ENCODE data around the gene MTPN. TPM values are rescaled to one million over a fixed set of nuclear protein-coding genes. Genes with fewer than 3 reads are reported as not detected.

MTPN gene
- total and polyA plus RNA-seq, 10 of the 15 experiments (the other 5 are each of a cell fraction or from before 2014, with no cell fraction given) = 38.7 to 146 (median 85.4) TPM

GRCh38 chr7:135970045-135970444, 7.1 kb downstream of the MTPN start (continued):
- no peak for TF ChIP-seq JUNB (IDR thresholded peaks at IDR 0.05)
- no peak for TF ChIP-seq ZNF207 (IDR thresholded peaks at IDR 0.05; ENCODE audit: borderline replicate concordance)
- no peak for TF ChIP-seq PML (IDR thresholded peaks at IDR 0.05; ENCODE audit: low read length)

DNA sequence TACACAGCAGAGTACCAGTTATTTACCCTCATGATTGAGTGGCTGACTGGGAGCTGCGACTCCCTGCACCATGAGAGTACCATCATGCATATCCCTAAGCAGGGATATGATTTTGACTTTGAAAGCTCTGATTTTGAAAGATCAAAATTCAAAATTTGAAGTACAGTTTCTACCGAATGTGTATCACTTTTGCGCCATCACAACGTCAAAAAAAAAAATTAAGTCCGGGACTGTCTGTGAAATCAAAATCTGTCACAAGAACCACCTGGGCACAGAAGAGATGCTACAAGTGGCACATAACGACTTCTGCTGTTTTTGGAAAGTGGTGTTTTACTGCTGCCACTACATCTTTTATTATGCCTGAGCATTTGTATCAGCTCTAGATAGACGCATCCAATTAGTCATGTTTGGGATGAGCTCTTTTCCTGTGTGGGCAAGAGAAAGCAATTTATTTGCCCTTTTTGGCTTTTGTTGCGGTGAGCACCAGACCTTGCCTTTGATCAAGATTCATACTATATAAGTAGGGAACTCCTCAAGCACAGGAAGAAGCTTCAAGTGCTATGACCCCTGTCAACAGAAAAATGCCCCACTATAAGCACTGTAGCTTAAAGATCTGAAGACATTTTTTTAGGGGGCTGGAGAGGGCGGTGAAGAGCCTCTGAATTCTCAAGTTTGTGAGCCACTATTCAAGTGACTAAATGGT, 10.7 kb downstream of the MTPN start:
- no peak overlapping the region for H2AFZ ChIP-seq (ENCODE audit: control insufficient read depth, low read depth, low read length)
- peaks cover 7% of the 10 kb centered on the region; the same call in 1 of the 2 replicates for H3K4me1 ChIP-seq (ENCODE audit: control insufficient read depth, insufficient read depth, low read length)
- H3K27me3 ChIP-seq (replicated peaks in 1 of 2; ENCODE audit: control insufficient read depth in 2 of 2, insufficient read depth in 2 of 2, low read length in 1 of 2) = no peaks in the 10 kb centered on the region
- no peaks in the 10 kb centered on the region for H4K20me1 ChIP-seq (ENCODE audit: control insufficient read depth, insufficient read depth)
- ChIA-PET RAD21 (ENCODE audit: unreplicated experiment) (interaction anchor here (1.0 to 3.6 kb wide), 6 partner anchors 9 to 34 kb away, joined by 3 to 27 read pairs (median 6); partner anchors contain the start of gene MTPN), SMC1A (ENCODE audit: uncharacterized antibody, unreplicated experiment) (interaction anchor here (0.7 to 4.0 kb wide), 18 partner anchors 9 to 64 kb away, joined by 3 to 35 read pairs (median 4); partner anchors contain the start of gene MTPN), CTCF (interaction anchor here (0.9 to 2.1 kb wide), 7 partner anchors 8 to 51 kb away, joined by 3 to 12 read pairs (median 8); no protein-coding TSS in a partner anchor), POLR2A (interaction anchor here (0.9 to 2.6 kb wide), 7 partner anchors 10 to 85 kb away, joined by 3 to 27 read pairs (median 4); partner anchors contain the start of gene MTPN)
- no peak for DNase-seq (ENCODE audit: low read depth, low spot score)
- 78% methylated on average over 9 of the region's 9 CpGs for WGBS (ENCODE audit: insufficient coverage, insufficient replicate concordance, low lambda C conversion rate, missing lambda C conversion rate)
- H3K27ac ChIP-seq (ENCODE audit: control insufficient read depth, insufficient read depth) = no peak overlapping the region
- H3K9me3 ChIP-seq (replicated peaks; ENCODE audit: control insufficient read depth, insufficient read depth, low read length) = no peaks in the 10 kb centered on the region; the same call in 2 of the 3 replicates
- in situ Hi-C loops (cut with MboI) (loop anchor here (25.0 kb wide), 1 partner anchor 979 kb away; the partner anchor contains the start of gene AGBL3), intact Hi-C loops (cut with micrococcal nuclease; ENCODE audit: unreplicated experiment) (no loop called here)
- no peak for FAIRE-seq
- H3K79me2 ChIP-seq (ENCODE audit: control insufficient read depth, insufficient read depth, low read length) = peaks cover 93% of the 10 kb centered on the region
- H3K4me2 ChIP-seq (ENCODE audit: control insufficient read depth, insufficient read depth) = peak overlapping the region; percentile 36
- no peak for TF ChIP-seq MYB (IDR thresholded peaks at IDR 0.05; ENCODE audit: borderline replicate concordance, low read depth, low read length)
- no peak for TF ChIP-seq ZNF622 (IDR thresholded peaks at IDR 0.05)
- TF ChIP-seq, protein P1, sequence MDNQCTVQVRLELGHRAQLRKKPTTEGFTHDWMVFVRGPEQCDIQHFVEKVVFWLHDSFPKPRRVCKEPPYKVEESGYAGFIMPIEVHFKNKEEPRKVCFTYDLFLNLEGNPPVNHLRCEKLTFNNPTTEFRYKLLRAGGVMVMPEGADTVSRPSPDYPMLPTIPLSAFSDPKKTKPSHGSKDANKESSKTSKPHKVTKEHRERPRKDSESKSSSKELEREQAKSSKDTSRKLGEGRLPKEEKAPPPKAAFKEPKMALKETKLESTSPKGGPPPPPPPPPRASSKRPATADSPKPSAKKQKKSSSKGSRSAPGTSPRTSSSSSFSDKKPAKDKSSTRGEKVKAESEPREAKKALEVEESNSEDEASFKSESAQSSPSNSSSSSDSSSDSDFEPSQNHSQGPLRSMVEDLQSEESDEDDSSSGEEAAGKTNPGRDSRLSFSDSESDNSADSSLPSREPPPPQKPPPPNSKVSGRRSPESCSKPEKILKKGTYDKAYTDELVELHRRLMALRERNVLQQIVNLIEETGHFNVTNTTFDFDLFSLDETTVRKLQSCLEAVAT (IDR thresholded peaks at IDR 0.05) = peak; percentile 96
- 0 out of 2 replicates have a peak, but pooled peaks have one; percentile 8 for TF ChIP-seq RUNX3 (IDR thresholded peaks at IDR 0.05; ENCODE audit: low read length)
- TF ChIP-seq RAD51 (IDR thresholded peaks at IDR 0.05) = no peak
- TF ChIP-seq NFIC (IDR thresholded peaks at IDR 0.05; ENCODE audit: low read depth, low read length) = no peak
- 0 out of 2 replicates have a peak, but pooled peaks have one; percentile 37 for TF ChIP-seq NR2F1 (conservative IDR thresholded peaks at IDR 0.05)
- TF ChIP-seq TCF3 (IDR thresholded peaks at IDR 0.05; ENCODE audit: borderline replicate concordance, insufficient read depth, low read depth, low read length) = no peak
- TF ChIP-seq JUND (IDR thresholded peaks at IDR 0.05; ENCODE audit: low read depth, low read length) = no peak
- TF ChIP-seq EP300 (IDR thresholded peaks at IDR 0.05; ENCODE audit: borderline replicate concordance in 1 of 2, control insufficient read depth in 1 of 2, low read depth in 2 of 2, low read length in 2 of 2) = no peak
- peak in 1 of 2 experiments; percentile 58; a peak in 1 of 4 replicates for TF ChIP-seq BHLHE40 (IDR thresholded peaks at IDR 0.05; ENCODE audit: borderline replicate concordance in 1 of 2, low read depth in 2 of 2, low read length in 1 of 2)
- peak; percentile 64; the same call in 1 of the 2 replicates for TF ChIP-seq MTA2 (IDR thresholded peaks at IDR 0.05; ENCODE audit: low read depth)
- 0 out of 2 replicates have a peak, but pooled peaks have one; percentile 33 for TF ChIP-seq IKZF1 (conservative IDR thresholded peaks at IDR 0.05)
- H3K4me3 ChIP-seq = peak overlapping the region; percentile 14; the same call in 1 of the 2 replicates
- BruUV-seq (replicated peaks) = no TSS peak
- no peak overlapping the region for H3K9ac ChIP-seq (ENCODE audit: control insufficient read depth, insufficient read depth, low read length)
- H3K36me3 ChIP-seq (ENCODE audit: control insufficient read depth in 2 of 2, insufficient read depth in 2 of 2, low read length in 1 of 2) = peaks cover 0 to 20% of the 10 kb centered on the region in 2 experiments; a peak in 2 of 4 replicates
- peak; percentile 28 for ATAC-seq

All from GM12878 (cell line).